Smooth muscle cell (in vitro differentiated cells): ENCODE results near the gene CDX1. TPM values are rescaled to one million over a fixed set of nuclear protein-coding genes. Genes with fewer than 3 reads are reported as not detected.

ENCODE experiments used
- DNase-seq: peaks from one replicate; lab custom pipeline; 2025; ENCODE audit not compliant: unreplicated experiment; lab: John Stamatoyannopoulos, UW
- H2AFZ ChIP-seq: fragments of 200-600 bp; sonication (generic); 2 replicates; pipeline ENCODE4 v1.6.0; 2016; ENCODE audit warnings: antibody characterized with exemption, low read depth, mild to moderate bottlenecking
- H3F3A ChIP-seq: fragments of 200-600 bp; sonication (generic); 2 replicates; pipeline ENCODE4 v1.6.0; 2017; ENCODE audit warnings: antibody characterized with exemption, low read depth
- H3K27ac ChIP-seq: fragments of 200-600 bp; sonication (generic); 2 replicates; pipeline ENCODE4 v1.5.1; 2016; ENCODE audit warnings: low read depth, mild to moderate bottlenecking
- H3K27me3 ChIP-seq: fragments of 200-600 bp; sonication (generic); 2 replicates; pipeline ENCODE4 v1.6.1; 2016; ENCODE audit warnings: low read depth, mild to moderate bottlenecking
- H3K36me3 ChIP-seq: fragments of 200-600 bp; sonication (generic); 2 replicates; pipeline ENCODE4 v1.5.1; 2016; ENCODE audit warnings: low read depth
- H3K4me1 ChIP-seq: fragments of 200-600 bp; sonication (generic); 2 replicates; pipeline ENCODE4 v1.5.1; 2016; ENCODE audit warnings: low read depth
- H3K4me2 ChIP-seq: fragments of 200-600 bp; sonication (generic); 2 replicates; pipeline ENCODE4 v1.6.0; 2016; ENCODE audit warnings: mild to moderate bottlenecking
- H3K4me3 ChIP-seq: fragments of 200-600 bp; sonication (generic); 2 replicates; pipeline ENCODE4 v1.5.1; 2016; ENCODE audit warnings: mild to moderate bottlenecking
- H3K79me2 ChIP-seq: fragments of 200-600 bp; sonication (generic); 2 replicates; pipeline ENCODE4 v1.6.0; 2016; ENCODE audit warnings: low read depth, mild to moderate bottlenecking
- H3K9ac ChIP-seq: fragments of 200-600 bp; sonication (generic); 2 replicates; pipeline ENCODE4 v1.6.0; 2016; ENCODE audit warnings: low read depth
- H3K9me3 ChIP-seq: fragments of 200-600 bp; sonication (generic); replicated peaks from 2 replicates; pipeline ENCODE4 v1.5.1; 2016; ENCODE audit warnings: low read depth
- H4K20me1 ChIP-seq: fragments of 200-600 bp; sonication (generic); 2 replicates; pipeline ENCODE4 v1.6.0; 2016; ENCODE audit warnings: low read depth
- CTCF ChIP-seq: fragments of 200-600 bp; sonication (generic); IDR thresholded peaks from 2 replicates; pipeline ENCODE4 v1.5.1; 2017; ENCODE audit warnings: borderline replicate concordance, mild to moderate bottlenecking, antibody characterized with exemption; ENCODE audit not compliant: insufficient read depth, poor library complexity, severe bottlenecking
- WGBS: methylation state at CpG from one replicate; pipeline ENCODE4 v1.1.7; 2016; ENCODE audit warnings: low lambda C conversion rate; 5-methylcytosine and 5-hydroxymethylcytosine counted together
- polyA plus RNA-seq: library from polyadenylated mRNA; unstranded; fragments of >200 nt; fragmentation: Nextera tagmentation; extraction: Ambion mirVana; gene quantifications from 2 replicates; pipeline ENCODE4 v1.2.1, GENCODE V29; 2016
- total RNA-seq: library from RNA; depleted of rRNA; stranded (reverse); fragments of >200 nt; gene quantifications from 2 replicates; pipeline ENCODE4 v1.2.3, GENCODE V29; 2014

Gene CDX1
- total and polyA plus RNA-seq, 2 experiments from 2014 or later, result 1.4 to 5.0 TPM

- no peak for DNase-seq
- Histone ChIP-seq H2AFZ (no peak overlapping the region), H3K36me3 (no peaks in the 10 kb centered on the region), H3K4me2 (no peak overlapping the region), H3K4me3 (no peak overlapping the region), H3K9ac (no peak overlapping the region), H3K27ac (no peak overlapping the region), H4K20me1 (no peaks in the 10 kb centered on the region), H3F3A (no peaks in the 10 kb centered on the region), H3K4me1 (no peaks in the 10 kb centered on the region), H3K27me3 (peaks cover 15% of the 10 kb centered on the region), H3K79me2 (no peaks in the 10 kb centered on the region), H3K9me3 (no peaks in the 10 kb centered on the region)
- no peak for TF ChIP-seq CTCF
- WGBS, result 91% methylated on average over 1 of the region's 1 CpG
These were observed 30.9 kb downstream of the CDX1 start for GRCh38 chr5:150197476-150197875.

GRCh38 chr5:150202501-150202900, 35.9 kb downstream of the CDX1 start:
- no peaks in the 10 kb centered on the region for H3K36me3 ChIP-seq
- H3K9me3 ChIP-seq, result no peaks in the 10 kb centered on the region
- H3K4me2 ChIP-seq, result no peak overlapping the region
- no peaks in the 10 kb centered on the region for H3F3A ChIP-seq
- H3K4me1 ChIP-seq, result no peaks in the 10 kb centered on the region
- peaks cover 10% of the 10 kb centered on the region for H3K27me3 ChIP-seq
- WGBS, result 99% methylated on average over 10 of the region's 10 CpGs
- no peak overlapping the region for H3K9ac ChIP-seq
- H3K4me3 ChIP-seq, result no peak overlapping the region
- H3K79me2 ChIP-seq, result no peaks in the 10 kb centered on the region
- H2AFZ ChIP-seq, result no peak overlapping the region
- DNase-seq, result no peak
- H4K20me1 ChIP-seq, result no peaks in the 10 kb centered on the region
- TF ChIP-seq CTCF, result no peak
- H3K27ac ChIP-seq, result no peak overlapping the region

GRCh38 chr5:150203832-150204589, 37.4 kb downstream of the CDX1 start:
- no peak for TF ChIP-seq CTCF
- no peak overlapping the region for H3K4me3 ChIP-seq
- peaks cover 10% of the 10 kb centered on the region for H3K27me3 ChIP-seq
- no peaks in the 10 kb centered on the region for H3K79me2 ChIP-seq
- no peaks in the 10 kb centered on the region for H3F3A ChIP-seq
- no peak overlapping the region for H3K4me2 ChIP-seq
- 87% methylated on average over 12 of the region's 12 CpGs for WGBS
- H3K27ac ChIP-seq, result no peak overlapping the region
- H3K9me3 ChIP-seq, result no peaks in the 10 kb centered on the region
- H4K20me1 ChIP-seq, result no peaks in the 10 kb centered on the region
- H3K36me3 ChIP-seq, result no peaks in the 10 kb centered on the region
- DNase-seq, result no peak
- H2AFZ ChIP-seq, result no peak overlapping the region
- peaks cover 7% of the 10 kb centered on the region for H3K4me1 ChIP-seq
- H3K9ac ChIP-seq, result no peak overlapping the region

GRCh38 chr5:150204590-150204960, 38.0 kb downstream of the CDX1 start:
- no peak overlapping the region for H3K9ac ChIP-seq
- peaks cover 3% of the 10 kb centered on the region for H3F3A ChIP-seq
- H3K27ac ChIP-seq, result no peak overlapping the region
- H3K36me3 ChIP-seq, result no peaks in the 10 kb centered on the region
- no peak for TF ChIP-seq CTCF
- 98% methylated on average over 11 of the region's 13 CpGs for WGBS
- no peak overlapping the region for H3K4me3 ChIP-seq
- no peak overlapping the region for H2AFZ ChIP-seq
- H3K9me3 ChIP-seq, result no peaks in the 10 kb centered on the region
- no peak overlapping the region for H3K4me2 ChIP-seq
- peaks cover 8% of the 10 kb centered on the region for H3K4me1 ChIP-seq
- no peak for DNase-seq
- no peaks in the 10 kb centered on the region for H3K79me2 ChIP-seq
- H4K20me1 ChIP-seq, result no peaks in the 10 kb centered on the region
- peaks cover 8% of the 10 kb centered on the region for H3K27me3 ChIP-seq
